ENCODE measurements around the gene PDE4D. TPM values are rescaled to one million over a fixed set of nuclear protein-coding genes. Genes with fewer than 3 reads are reported as not detected.

The PDE4D gene
- polyA plus RNA-seq, 1 donor (not counting 4 experiments of a cell fraction or from before 2014, with no cell fraction given): 3.6 TPM

GRCh38 chr5:59543821-59544442 lies 349.6 kb downstream of the PDE4D start:
- no peak for TF ChIP-seq EZH2 (IDR thresholded peaks at IDR 0.05; ENCODE audit: low read length)
- no peak for TF ChIP-seq CTCF (optimal IDR thresholded peaks at IDR 0.05 in 1 of 3, IDR thresholded peaks at IDR 0.05 in 1 of 3, conservative IDR thresholded peaks at IDR 0.05 in 1 of 3; ENCODE audit: extremely low read depth in 1 of 3, insufficient read depth in 2 of 3, low read length in 3 of 3)
- Histone ChIP-seq H3K4me3 (ENCODE audit: control insufficient read depth in 2 of 3, extremely low read depth in 1 of 3, insufficient read depth in 2 of 3, low read depth in 1 of 3, low read length in 3 of 3) (no peak overlapping the region), H3K36me3 (ENCODE audit: control insufficient read depth in 2 of 2, extremely low read depth in 1 of 2, insufficient read depth in 2 of 2, low read length in 2 of 2) (no peaks in the 10 kb centered on the region), H2AFZ (ENCODE audit: control insufficient read depth, low read length) (no peak overlapping the region), H3K9me1 (ENCODE audit: control insufficient read depth, extremely low read depth, insufficient read depth, low read length) (no peaks in the 10 kb centered on the region), H3K27ac (ENCODE audit: control insufficient read depth, insufficient read depth, low read length) (no peak overlapping the region), H3K4me2 (ENCODE audit: control insufficient read depth, extremely low read depth, insufficient read depth, low read depth, low read length) (no peak overlapping the region), H3K9ac (ENCODE audit: control insufficient read depth, extremely low read depth, insufficient read depth, low read length) (no peak overlapping the region), H3K79me2 (ENCODE audit: control insufficient read depth, insufficient read depth, low read length) (no peaks in the 10 kb centered on the region), H3K4me1 (ENCODE audit: control insufficient read depth, extremely low read depth, insufficient read depth, low read length) (no peaks in the 10 kb centered on the region), H3K27me3 (ENCODE audit: control insufficient read depth, extremely low read depth, insufficient read depth, low read length) (no peaks in the 10 kb centered on the region), H4K20me1 (ENCODE audit: control insufficient read depth, extremely low read depth, insufficient read depth, low read length) (no peaks in the 10 kb centered on the region), H3K9me3 (ENCODE audit: control insufficient read depth, low read depth, low read length) (no peaks in the 10 kb centered on the region)
- dilution Hi-C loops (cut with MboI; ENCODE audit: extremely low pct_ligation_motif_present, low sequenced_read_pairs): no loop called here
- FAIRE-seq (no peak), DNase-seq (ENCODE audit: low read depth, low spot score) (no peak)

DNA sequence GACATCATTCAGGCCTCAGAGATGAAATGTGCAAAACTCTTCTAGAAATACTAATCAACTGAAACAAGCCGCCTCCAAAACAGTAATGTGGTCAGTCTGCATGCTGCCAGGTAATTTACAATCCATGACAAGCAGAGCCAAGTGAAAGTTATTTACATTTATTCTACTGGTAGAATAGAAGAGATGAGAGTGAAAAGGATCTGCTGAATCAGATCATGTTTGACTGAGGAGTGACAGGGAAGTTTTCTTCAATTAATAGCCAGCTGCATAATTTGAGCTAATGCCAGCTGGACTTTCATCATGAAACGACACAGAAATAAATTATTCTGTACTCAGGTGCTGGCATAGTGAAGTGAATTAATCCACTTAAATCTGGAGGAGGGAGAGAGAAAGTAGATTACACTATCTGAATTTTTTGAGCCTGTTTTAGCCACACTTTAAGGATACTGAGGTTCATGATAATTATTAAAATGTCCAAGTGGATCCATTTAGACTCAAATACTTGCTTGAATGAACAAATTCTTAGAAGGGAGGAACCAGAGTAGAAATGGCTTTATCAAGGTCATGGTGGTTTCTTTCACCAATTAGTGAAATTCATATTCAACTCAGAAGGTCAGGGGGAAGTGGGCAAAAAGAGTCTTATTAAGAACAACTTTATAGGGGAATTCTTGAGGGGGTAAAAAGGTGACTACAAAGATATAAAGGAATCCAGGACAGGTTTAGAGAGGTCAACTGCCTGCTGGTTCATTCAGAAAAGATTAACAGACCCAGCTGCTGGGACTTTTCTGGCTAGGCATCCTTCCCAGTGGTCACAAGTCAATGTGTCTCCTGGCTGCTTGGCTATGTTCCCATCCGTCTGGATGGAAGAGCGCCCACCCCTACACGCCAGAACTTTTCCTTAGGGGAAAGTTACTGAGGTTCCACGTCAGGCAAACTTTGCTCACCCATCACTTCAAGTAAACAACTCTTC lies 350.4 kb downstream of the PDE4D start:
- Histone ChIP-seq H3K9me3 (ENCODE audit: control insufficient read depth, low read depth, low read length) (no peaks in the 10 kb centered on the region), H3K4me2 (ENCODE audit: control insufficient read depth, extremely low read depth, insufficient read depth, low read depth, low read length) (no peak overlapping the region), H3K27me3 (ENCODE audit: control insufficient read depth, extremely low read depth, insufficient read depth, low read length) (no peaks in the 10 kb centered on the region), H2AFZ (ENCODE audit: control insufficient read depth, low read length) (no peak overlapping the region), H3K79me2 (ENCODE audit: control insufficient read depth, insufficient read depth, low read length) (no peaks in the 10 kb centered on the region), H3K4me3 (ENCODE audit: control insufficient read depth in 2 of 3, extremely low read depth in 1 of 3, insufficient read depth in 2 of 3, low read depth in 1 of 3, low read length in 3 of 3) (no peak overlapping the region), H3K27ac (ENCODE audit: control insufficient read depth, insufficient read depth, low read length) (no peak overlapping the region), H3K4me1 (ENCODE audit: control insufficient read depth, extremely low read depth, insufficient read depth, low read length) (no peaks in the 10 kb centered on the region), H3K9me1 (ENCODE audit: control insufficient read depth, extremely low read depth, insufficient read depth, low read length) (no peaks in the 10 kb centered on the region), H3K36me3 (ENCODE audit: control insufficient read depth in 2 of 2, extremely low read depth in 1 of 2, insufficient read depth in 2 of 2, low read length in 2 of 2) (no peaks in the 10 kb centered on the region), H3K9ac (ENCODE audit: control insufficient read depth, extremely low read depth, insufficient read depth, low read length) (no peak overlapping the region), H4K20me1 (ENCODE audit: control insufficient read depth, extremely low read depth, insufficient read depth, low read length) (no peaks in the 10 kb centered on the region)
- DNase-seq (ENCODE audit: low read depth, low spot score) (no peak), FAIRE-seq (no peak)
- dilution Hi-C loops (cut with MboI; ENCODE audit: extremely low pct_ligation_motif_present, low sequenced_read_pairs): no loop called here
- no peak for TF ChIP-seq EZH2 (IDR thresholded peaks at IDR 0.05; ENCODE audit: low read length)
